ENCODE results near the gene ALK.

The ALK gene

DNA sequence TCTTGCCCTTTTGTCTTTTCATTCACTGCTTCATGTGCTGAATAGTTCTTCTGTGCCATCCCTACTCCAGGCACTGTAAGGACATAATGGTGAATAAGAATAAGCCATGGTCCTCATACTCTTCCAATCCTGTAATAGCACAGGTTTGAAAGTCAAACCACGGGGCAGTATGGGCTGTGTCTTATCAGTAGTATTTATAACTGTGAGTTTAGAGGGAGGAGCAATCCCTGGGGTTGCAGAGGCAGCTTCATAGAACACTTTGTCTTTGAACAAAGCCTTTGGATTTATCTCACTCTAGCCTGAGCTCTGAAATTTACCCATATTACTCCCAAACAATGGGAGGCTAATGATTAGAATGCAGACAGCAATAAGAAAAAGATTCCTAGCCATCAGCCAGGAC lies 30.2 kb upstream of the ALK start:
- TF ChIP-seq POLR2AphosphoS5 (IDR thresholded peaks at IDR 0.05; ENCODE audit: low read depth, low read length) (no peak), FOXP2 (optimal IDR thresholded peaks at IDR 0.05; ENCODE audit: borderline replicate concordance, extremely low read depth, extremely low read length, insufficient read depth) (no peak), SIN3A (IDR thresholded peaks at IDR 0.05; ENCODE audit: borderline replicate concordance, insufficient read depth, low read length) (no peak)

- no peak for TF ChIP-seq TAF1 (IDR thresholded peaks at IDR 0.05; ENCODE audit: borderline replicate concordance, insufficient read depth, low read length)
- TF ChIP-seq REST (IDR thresholded peaks at IDR 0.05; ENCODE audit: insufficient read depth in 1 of 2, low read depth in 2 of 2, low read length in 2 of 2): no peak
- TF ChIP-seq POLR2AphosphoS5 (IDR thresholded peaks at IDR 0.05; ENCODE audit: low read depth, low read length): no peak
- TF ChIP-seq FOXP2 (optimal IDR thresholded peaks at IDR 0.05; ENCODE audit: borderline replicate concordance, extremely low read depth, extremely low read length, insufficient read depth): no peak
- TF ChIP-seq SIN3A (IDR thresholded peaks at IDR 0.05; ENCODE audit: borderline replicate concordance, insufficient read depth, low read length): no peak
Observed at GRCh38 chr2:29950481-29950880, 29.1 kb upstream of the ALK start.

DNA sequence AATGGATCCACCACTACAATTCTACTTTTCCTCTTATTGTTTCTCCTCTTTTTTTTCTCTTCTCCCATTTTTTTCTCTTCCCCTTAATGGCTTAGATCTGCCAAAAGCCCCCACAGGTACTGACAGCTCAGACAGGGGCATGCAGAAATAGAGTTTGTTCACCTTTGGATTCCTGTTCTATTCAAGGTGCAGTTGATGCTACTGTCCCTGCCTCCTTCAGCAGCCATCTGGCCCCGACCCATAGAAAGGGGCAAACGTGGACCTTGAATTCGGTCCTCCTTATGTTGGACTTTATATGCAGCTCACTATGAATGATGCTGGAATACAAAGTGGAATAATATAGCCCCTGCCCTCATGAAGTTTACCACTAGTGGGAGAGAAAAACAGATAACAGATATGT lies 27.7 kb upstream of the ALK start:
- no peak for TF ChIP-seq FOXP2 (optimal IDR thresholded peaks at IDR 0.05; ENCODE audit: borderline replicate concordance, extremely low read depth, extremely low read length, insufficient read depth)
- no peak for TF ChIP-seq POLR2AphosphoS5 (IDR thresholded peaks at IDR 0.05; ENCODE audit: low read depth, low read length)
- no peak for TF ChIP-seq REST (IDR thresholded peaks at IDR 0.05; ENCODE audit: insufficient read depth in 1 of 2, low read depth in 2 of 2, low read length in 2 of 2)
- TF ChIP-seq TAF1 (IDR thresholded peaks at IDR 0.05; ENCODE audit: borderline replicate concordance, insufficient read depth, low read length): no peak
- TF ChIP-seq SIN3A (IDR thresholded peaks at IDR 0.05; ENCODE audit: borderline replicate concordance, insufficient read depth, low read length): no peak

- TF ChIP-seq REST (IDR thresholded peaks at IDR 0.05; ENCODE audit: insufficient read depth in 1 of 2, low read depth in 2 of 2, low read length in 2 of 2) (no peak), POLR2AphosphoS5 (IDR thresholded peaks at IDR 0.05; ENCODE audit: low read depth, low read length) (no peak), FOXP2 (optimal IDR thresholded peaks at IDR 0.05; ENCODE audit: borderline replicate concordance, extremely low read depth, extremely low read length, insufficient read depth) (no peak), TAF1 (IDR thresholded peaks at IDR 0.05; ENCODE audit: borderline replicate concordance, insufficient read depth, low read length) (no peak), SIN3A (IDR thresholded peaks at IDR 0.05; ENCODE audit: borderline replicate concordance, insufficient read depth, low read length) (no peak)
Observed at GRCh38 chr2:29946505-29946904, 25.1 kb upstream of the ALK start.

DNA sequence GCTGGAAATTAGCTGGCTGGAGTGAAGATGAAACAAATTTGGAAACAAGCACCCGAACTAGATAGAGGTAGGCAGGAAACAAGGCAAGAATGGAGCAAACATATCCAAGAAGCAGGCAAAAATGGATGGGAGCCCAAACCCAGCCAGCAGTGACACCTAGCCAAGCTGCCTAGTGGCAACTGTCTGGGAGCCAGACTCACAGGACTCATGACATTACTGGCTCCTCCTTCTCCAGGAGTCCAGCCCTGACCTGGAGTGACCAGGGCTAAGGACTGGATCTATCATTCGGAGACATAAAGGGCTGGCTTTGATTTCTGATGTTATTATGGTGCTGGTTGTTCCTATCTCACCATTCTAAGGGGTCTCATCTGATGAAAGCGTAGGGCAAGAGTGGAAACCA lies 21.3 kb upstream of the ALK start:
- TF ChIP-seq SIN3A (IDR thresholded peaks at IDR 0.05; ENCODE audit: borderline replicate concordance, insufficient read depth, low read length) (no peak), REST (IDR thresholded peaks at IDR 0.05; ENCODE audit: insufficient read depth in 1 of 2, low read depth in 2 of 2, low read length in 2 of 2) (no peak), POLR2AphosphoS5 (IDR thresholded peaks at IDR 0.05; ENCODE audit: low read depth, low read length) (no peak), FOXP2 (optimal IDR thresholded peaks at IDR 0.05; ENCODE audit: borderline replicate concordance, extremely low read depth, extremely low read length, insufficient read depth) (no peak), TAF1 (IDR thresholded peaks at IDR 0.05; ENCODE audit: borderline replicate concordance, insufficient read depth, low read length) (no peak)
